Gastrocnemius medialis (tissue), 4 donors: ENCODE results near the gene FXN.
"Not testable (repeated sequence)": the region's sequence is repeated elsewhere in the genome, so short reads cannot be mapped to it uniquely, and the experiment has no call there.

Source experiments
- CTCF ChIP-seq, 5 experiments: fragments of 450-650 bp in 3 of 5; fragments of 200-600 bp in 2 of 5; sonication (generic) in 2 of 5; IDR thresholded peaks in 4 of 5; conservative IDR thresholded peaks in 1 of 5; 1 replicate in 4 of 5; 2 replicates in 1 of 5; pipeline ENCODE4 v1.5.1; 2016 to 2019; ENCODE audit warnings: antibody characterized with exemption in 5 of 5, mild to moderate bottlenecking in 3 of 5, moderate library complexity in 3 of 5
- POLR2A ChIP-seq, 2 donors: fragments of 450-650 bp; IDR thresholded peaks; one replicate each; pipeline ENCODE4 v1.6.1; 2017; ENCODE audit warnings: antibody characterized with exemption in 2 of 2, mild to moderate bottlenecking in 2 of 2, moderate library complexity in 2 of 2

DNA sequence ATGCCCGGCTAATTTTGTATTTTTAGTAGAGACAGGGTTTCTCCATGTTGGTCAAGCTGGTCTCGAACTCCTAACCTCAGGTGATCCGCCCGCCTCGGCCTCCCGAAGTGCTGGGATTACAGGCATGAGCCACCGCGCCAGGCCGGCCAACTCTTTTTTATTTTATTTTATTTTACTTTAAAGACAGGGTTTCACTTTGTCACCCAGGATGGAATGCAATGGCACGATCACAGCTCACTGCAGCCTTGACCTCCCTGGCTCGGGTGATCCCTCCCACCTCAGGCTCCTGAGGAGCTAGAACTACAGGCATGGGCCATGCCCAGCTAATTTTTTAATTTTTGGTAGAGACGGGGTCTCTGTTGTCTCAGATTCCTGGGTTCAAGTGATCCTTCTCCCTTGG lies 15.4 kb downstream of the FXN start:
- not testable (repeated sequence) for TF ChIP-seq CTCF (IDR thresholded peaks at IDR 0.05 in 4 of 5, conservative IDR thresholded peaks at IDR 0.05 in 1 of 5); POLR2A (IDR thresholded peaks at IDR 0.05)
